ENCODE measurements around the gene NUCB1. TPM values are rescaled to one million over a fixed set of nuclear protein-coding genes. Genes with fewer than 3 reads are reported as not detected.
"Not testable (repeated sequence)": the region's sequence is repeated elsewhere in the genome, so short reads cannot be mapped to it uniquely, and the experiment has no call there.

The NUCB1 gene
- 338 and 348 TPM in 2 replicates for total RNA-seq (2014; rRNA removed; shearing (Covaris generic); ENCODE audit: low replicate concordance)

- in situ Hi-C loops (cut with HindIII; ENCODE audit: low pct_unique_long_range_greater_than_20kb, low sequenced_read_pairs): no loop called here
Measured at GRCh38 chr19:48899781-48900476, at the start of gene NUCB1. Gene NUCB1, plus strand, starts transcription at chr19:48900312. Its CDS starts 485 bp downstream, at chr19:48900797.

GRCh38 chr19:48852292-48852691, 47.8 kb upstream of the NUCB1 start:
- DNase-seq (ENCODE audit: low read depth): no peak
- in situ Hi-C loops (cut with HindIII; ENCODE audit: low pct_unique_long_range_greater_than_20kb, low sequenced_read_pairs): no loop called here

More at GRCh38 chr19:48899781-48900476, at the start of gene NUCB1:
- DNase-seq (ENCODE audit: low read depth): peak; percentile 99

GRCh38 chr19:48853483-48853882, 46.6 kb upstream of the NUCB1 start:
- in situ Hi-C loops (cut with HindIII; ENCODE audit: low pct_unique_long_range_greater_than_20kb, low sequenced_read_pairs): no loop called here
- no peak for DNase-seq (ENCODE audit: low read depth)

GRCh38 chr19:48854103-48854502, 46.0 kb upstream of the NUCB1 start:
- DNase-seq (ENCODE audit: low read depth): peak; percentile 56

GRCh38 chr19:48856921-48857320, 43.2 kb upstream of the NUCB1 start:
- in situ Hi-C loops (cut with HindIII; ENCODE audit: low pct_unique_long_range_greater_than_20kb, low sequenced_read_pairs): no loop called here
- DNase-seq (ENCODE audit: low read depth): no peak

More at GRCh38 chr19:48854103-48854502, 46.0 kb upstream of the NUCB1 start:
- in situ Hi-C loops (cut with HindIII; ENCODE audit: low pct_unique_long_range_greater_than_20kb, low sequenced_read_pairs): no loop called here

GRCh38 chr19:48858984-48859710, 41.0 kb upstream of the NUCB1 start:
- DNase-seq (ENCODE audit: low read depth): no peak
- in situ Hi-C loops (cut with HindIII; ENCODE audit: low pct_unique_long_range_greater_than_20kb, low sequenced_read_pairs): no loop called here

GRCh38 chr19:48859711-48860572, 40.2 kb upstream of the NUCB1 start:
- no peak for DNase-seq (ENCODE audit: low read depth)
- in situ Hi-C loops (cut with HindIII; ENCODE audit: low pct_unique_long_range_greater_than_20kb, low sequenced_read_pairs): no loop called here

GRCh38 chr19:48861313-48861712, 38.8 kb upstream of the NUCB1 start:
- DNase-seq (ENCODE audit: low read depth): no peak
- in situ Hi-C loops (cut with HindIII; ENCODE audit: low pct_unique_long_range_greater_than_20kb, low sequenced_read_pairs): no loop called here

GRCh38 chr19:48862827-48863226, 37.3 kb upstream of the NUCB1 start:
- in situ Hi-C loops (cut with HindIII; ENCODE audit: low pct_unique_long_range_greater_than_20kb, low sequenced_read_pairs): no loop called here
- DNase-seq (ENCODE audit: low read depth): no peak

GRCh38 chr19:48866692-48867091, 33.4 kb upstream of the NUCB1 start:
- no peak for DNase-seq (ENCODE audit: low read depth)
- in situ Hi-C loops (cut with HindIII; ENCODE audit: low pct_unique_long_range_greater_than_20kb, low sequenced_read_pairs): no loop called here

GRCh38 chr19:48867123-48867745, 32.9 kb upstream of the NUCB1 start:
- in situ Hi-C loops (cut with HindIII; ENCODE audit: low pct_unique_long_range_greater_than_20kb, low sequenced_read_pairs): no loop called here
- no peak for DNase-seq (ENCODE audit: low read depth)

GRCh38 chr19:48867746-48868113, 32.4 kb upstream of the NUCB1 start:
- in situ Hi-C loops (cut with HindIII; ENCODE audit: low pct_unique_long_range_greater_than_20kb, low sequenced_read_pairs): no loop called here
- no peak for DNase-seq (ENCODE audit: low read depth)

GRCh38 chr19:48868114-48868886, 31.8 kb upstream of the NUCB1 start, which contains the start of gene PLEKHA4:
Gene PLEKHA4, minus strand, starts transcription at chr19:48868617. Its CDS starts 997 bp downstream, at chr19:48867620.
- no peak for DNase-seq (ENCODE audit: low read depth)

GRCh38 chr19:48870048-48870447, 30.1 kb upstream of the NUCB1 start:
- no peak for DNase-seq (ENCODE audit: low read depth)
- in situ Hi-C loops (cut with HindIII; ENCODE audit: low pct_unique_long_range_greater_than_20kb, low sequenced_read_pairs): no loop called here

More at GRCh38 chr19:48868114-48868886, 31.8 kb upstream of the NUCB1 start, which contains the start of gene PLEKHA4:
- in situ Hi-C loops (cut with HindIII; ENCODE audit: low pct_unique_long_range_greater_than_20kb, low sequenced_read_pairs): no loop called here

GRCh38 chr19:48871471-48872181, 28.5 kb upstream of the NUCB1 start:
- in situ Hi-C loops (cut with HindIII; ENCODE audit: low pct_unique_long_range_greater_than_20kb, low sequenced_read_pairs): not testable (repeated sequence)

GRCh38 chr19:48872182-48872883, 27.8 kb upstream of the NUCB1 start, which contains the start of gene PPP1R15A:
Gene PPP1R15A, plus strand, starts transcription at chr19:48872421. Its CDS starts 813 bp downstream, at chr19:48873234.
- peak; percentile 99 for DNase-seq (ENCODE audit: low read depth)
- in situ Hi-C loops (cut with HindIII; ENCODE audit: low pct_unique_long_range_greater_than_20kb, low sequenced_read_pairs): no loop called here

More at GRCh38 chr19:48871471-48872181, 28.5 kb upstream of the NUCB1 start:
- DNase-seq (ENCODE audit: low read depth): not testable (repeated sequence)

All from Caki2 (cell line).